Epithelial cell of prostate (primary cell): Measurements from ENCODE around the gene ACHE.
A peak's percentile ranks its signal among the peaks of the same experiment; 100 is the strongest.

ENCODE experiments used
- DNase-seq: peaks from one replicate; pipeline ENCODE4 v3.0.0-alpha.2; 2011; ENCODE audit warnings: low read depth, low spot score
- H3K27ac ChIP-seq: fragments of 450-650 bp; 2 replicates; pipeline ENCODE4 v1.5.1; 2017; ENCODE audit warnings: mild to moderate bottlenecking

The ACHE gene

GRCh38 chr7:100886142-100886935 is 9.3 kb downstream of the ACHE start:
- DNase-seq, result no peak
- H3K27ac ChIP-seq, result no peak overlapping the region

GRCh38 chr7:100885440-100886141 is 10.1 kb downstream of the ACHE start:
- no peak overlapping the region for H3K27ac ChIP-seq
- DNase-seq, result no peak

- no peak overlapping the region for H3K27ac ChIP-seq
- no peak for DNase-seq
These were observed 10.8 kb downstream of the ACHE start for GRCh38 chr7:100884736-100885439.

- no peak overlapping the region for H3K27ac ChIP-seq
- no peak for DNase-seq
These were observed 12.7 kb downstream of the ACHE start for GRCh38 chr7:100882785-100883526.

GRCh38 chr7:100882201-100882600 is 13.5 kb downstream of the ACHE start:
- no peak for DNase-seq
- no peak overlapping the region for H3K27ac ChIP-seq

GRCh38 chr7:100881136-100881535 is 14.6 kb downstream of the ACHE start:
- no peak overlapping the region for H3K27ac ChIP-seq
- DNase-seq, result no peak

- no peak overlapping the region for H3K27ac ChIP-seq
- DNase-seq, result no peak
These were observed 15.0 kb downstream of the ACHE start for GRCh38 chr7:100880645-100881044.

- H3K27ac ChIP-seq, result no peak overlapping the region
- DNase-seq, result no peak
These were observed 15.9 kb downstream of the ACHE start for GRCh38 chr7:100879685-100880261.

- H3K27ac ChIP-seq, result no peak overlapping the region
- DNase-seq, result no peak
These were observed 17.0 kb downstream of the ACHE start for GRCh38 chr7:100878685-100879084.

GRCh38 chr7:100878013-100878412 is 17.7 kb downstream of the ACHE start:
- H3K27ac ChIP-seq, result no peak overlapping the region
- DNase-seq, result no peak

GRCh38 chr7:100875356-100875751 is 20.3 kb downstream of the ACHE start:
- no peak for DNase-seq
- H3K27ac ChIP-seq, result peak overlapping the region; percentile 82

- peak; percentile 88 for DNase-seq
These were observed 20.9 kb downstream of the ACHE start, which contains the start of gene SRRT for GRCh38 chr7:100874577-100875355. Gene SRRT (plus strand): TSS chr7:100875103. CDS start chr7:100875591, 488 bp downstream.

GRCh38 chr7:100874300-100874576 is 21.4 kb downstream of the ACHE start:
- H3K27ac ChIP-seq, result peak overlapping the region; percentile 82
- no peak for DNase-seq

More at GRCh38 chr7:100874577-100875355, 20.9 kb downstream of the ACHE start, which contains the start of gene SRRT:
- H3K27ac ChIP-seq, result peak within 1 kb of the TSS; percentile 82

GRCh38 chr7:100873599-100874299 is 21.9 kb downstream of the ACHE start:
- no peak for DNase-seq
- peak overlapping the region; percentile 82 for H3K27ac ChIP-seq

GRCh38 chr7:100867776-100868485 is 27.8 kb downstream of the ACHE start:
- no peak for DNase-seq

GRCh38 chr7:100867040-100867775 is 28.5 kb downstream of the ACHE start, which contains the start of gene TRIP6:
Gene TRIP6 (plus strand): TSS chr7:100867387. CDS start chr7:100867498, 111 bp downstream.
- peak; percentile 56 for DNase-seq
- peak within 1 kb of the TSS; percentile 99 for H3K27ac ChIP-seq

More at GRCh38 chr7:100867776-100868485, 27.8 kb downstream of the ACHE start:
- peak overlapping the region; percentile 99 for H3K27ac ChIP-seq

- H3K27ac ChIP-seq, result peak overlapping the region; percentile 99
- DNase-seq, result no peak
These were observed 29.0 kb downstream of the ACHE start for GRCh38 chr7:100866729-100867039.
